HG03558 (cell line): ENCODE data around the gene TRIM58.

Source experiments
- ATAC-seq: cut with Tn5 transposase; IDR thresholded peaks from one replicate; pipeline ENCODE4 v1.9.1; 2021; ENCODE audit warnings: moderate number of reproducible peaks; ENCODE audit not compliant: unreplicated experiment; ENCODE audit errors: extremely low read depth

TRIM58 gene

DNA sequence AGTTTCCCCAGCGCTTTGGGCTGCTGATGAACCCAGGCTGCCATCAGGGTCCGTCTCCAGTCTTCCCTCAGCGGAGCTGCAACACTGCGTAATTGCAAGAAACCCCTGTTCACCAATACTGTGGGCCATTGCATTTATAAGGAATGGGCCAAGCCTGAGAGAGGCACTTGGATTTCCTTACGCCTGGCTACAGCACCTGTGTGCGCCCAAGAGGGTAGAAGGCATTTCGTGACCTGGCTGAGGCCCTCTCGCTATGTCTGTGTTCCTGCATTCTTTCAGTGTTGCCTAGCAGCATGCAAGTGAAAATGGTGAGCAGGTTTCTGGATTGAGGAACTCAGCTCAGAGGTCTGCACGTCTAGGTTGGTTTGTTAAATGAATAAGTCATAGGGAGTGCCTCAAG is 26.4 kb downstream of the TRIM58 start:
- ATAC-seq, result no peak

DNA sequence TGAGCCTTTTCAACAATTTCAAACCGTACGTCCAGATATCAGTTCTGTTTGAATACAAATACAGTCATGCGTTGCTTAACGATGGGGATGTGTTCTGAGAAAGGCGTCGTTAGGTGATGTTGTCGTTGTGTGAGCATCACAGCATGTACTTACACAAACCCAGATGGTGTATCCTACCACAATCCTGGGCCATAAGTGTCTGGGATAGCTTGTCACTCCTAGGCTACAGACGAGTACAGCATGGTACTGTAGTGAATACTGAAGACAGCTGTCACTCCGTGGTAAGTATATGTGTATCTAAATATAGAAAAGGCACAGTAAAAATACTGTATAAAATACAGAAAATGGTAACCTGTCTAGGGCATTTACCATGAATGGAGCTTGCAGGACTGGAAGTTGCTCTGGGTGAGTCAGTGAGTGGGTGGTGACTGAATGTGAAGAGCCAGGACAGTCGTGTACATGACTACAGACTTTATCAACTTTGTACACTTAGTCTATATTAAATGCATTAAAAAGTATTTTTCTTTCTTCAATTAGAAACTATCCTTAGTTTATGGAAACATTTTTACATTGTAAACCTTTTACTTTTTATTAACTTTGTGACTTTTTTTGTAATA is 27.9 kb downstream of the TRIM58 start:
- ATAC-seq, result no peak

GRCh38 chr1:247895163-247895637 is 38.2 kb downstream of the TRIM58 start, which contains the start of gene OR2W3:
Gene OR2W3 (plus strand): TSS chr1:247895587. CDS start chr1:247895587, 0 bp downstream.
- no peak for ATAC-seq

DNA sequence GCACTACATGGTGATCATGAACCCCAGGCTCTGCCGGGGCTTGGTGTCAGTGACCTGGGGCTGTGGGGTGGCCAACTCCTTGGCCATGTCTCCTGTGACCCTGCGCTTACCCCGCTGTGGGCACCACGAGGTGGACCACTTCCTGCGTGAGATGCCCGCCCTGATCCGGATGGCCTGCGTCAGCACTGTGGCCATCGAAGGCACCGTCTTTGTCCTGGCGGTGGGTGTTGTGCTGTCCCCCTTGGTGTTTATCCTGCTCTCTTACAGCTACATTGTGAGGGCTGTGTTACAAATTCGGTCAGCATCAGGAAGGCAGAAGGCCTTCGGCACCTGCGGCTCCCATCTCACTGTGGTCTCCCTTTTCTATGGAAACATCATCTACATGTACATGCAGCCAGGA is 39.0 kb downstream of the TRIM58 start:
- no peak for ATAC-seq

DNA sequence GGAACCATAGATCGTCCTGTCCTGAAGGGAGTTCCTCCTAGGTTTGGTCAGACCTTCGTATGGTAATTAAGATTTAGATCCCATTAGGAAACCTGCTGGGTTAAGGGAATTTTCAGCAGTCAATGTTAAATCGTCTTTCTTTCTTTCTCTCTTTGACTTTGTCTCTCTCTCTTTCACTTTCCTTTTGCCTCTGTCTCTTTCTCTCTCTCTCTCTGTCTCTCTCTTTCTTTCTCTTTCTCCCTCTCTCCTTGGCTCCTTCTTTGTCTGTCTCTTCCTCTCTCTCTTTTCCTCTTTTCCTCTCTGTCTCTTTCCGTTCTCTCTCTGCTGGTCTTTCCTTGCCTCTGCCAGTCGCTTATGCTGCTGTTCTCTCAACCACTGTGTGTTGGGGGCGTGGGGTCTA is 47.1 kb downstream of the TRIM58 start:
- ATAC-seq, result no peak

- no peak for ATAC-seq
Measured at GRCh38 chr1:247905181-247905580, 48.2 kb downstream of the TRIM58 start.

GRCh38 chr1:247905910-247906503 is 49.0 kb downstream of the TRIM58 start:
- no peak for ATAC-seq

GRCh38 chr1:247906504-247907047 is 49.6 kb downstream of the TRIM58 start:
- no peak for ATAC-seq

- ATAC-seq, result no peak
Measured at GRCh38 chr1:247908766-247909165, 51.8 kb downstream of the TRIM58 start.

- no peak for ATAC-seq
Measured at GRCh38 chr1:247913786-247914185, 56.8 kb downstream of the TRIM58 start.

DNA sequence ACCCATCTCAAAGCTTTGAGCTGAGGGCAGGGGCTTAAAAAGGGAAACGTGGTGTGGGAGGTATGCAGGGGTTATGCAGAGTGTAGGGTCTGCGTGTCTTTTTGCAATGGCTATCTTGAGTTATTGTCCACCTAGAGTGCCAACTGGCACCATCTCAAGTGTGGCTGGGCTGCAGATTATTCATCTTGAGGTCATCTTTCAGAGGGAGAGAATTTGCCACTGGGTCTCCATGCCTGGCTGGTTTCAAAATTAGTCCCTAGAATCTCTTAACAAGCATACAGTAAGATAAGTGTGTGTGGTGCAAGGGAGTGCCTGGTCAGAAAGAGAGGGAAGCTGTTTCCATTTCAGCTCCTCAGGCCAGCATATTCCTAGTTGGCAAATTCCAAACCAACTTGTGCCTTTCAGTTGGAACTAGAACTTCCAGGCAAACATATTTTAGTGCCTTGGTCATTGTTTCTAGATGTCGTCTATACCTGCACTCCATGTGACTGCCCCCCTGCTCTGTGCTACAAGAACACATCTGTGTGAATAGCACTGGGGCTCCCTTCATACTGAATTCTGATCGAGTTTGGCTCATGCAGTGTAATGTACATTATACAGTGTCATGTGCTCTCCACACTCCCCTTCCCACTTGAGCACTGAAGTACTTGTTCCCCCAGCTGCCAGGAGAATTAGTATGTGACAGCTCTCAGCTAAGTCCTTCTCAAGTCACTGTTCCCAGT is 58.1 kb downstream of the TRIM58 start:
- no peak for ATAC-seq

- ATAC-seq, result no peak
Measured at GRCh38 chr1:247919952-247920351, 63.0 kb downstream of the TRIM58 start, which contains the start of gene OR2T8. Gene OR2T8 (plus strand): TSS chr1:247920252. CDS start chr1:247921018, 766 bp downstream.

GRCh38 chr1:247923941-247924340 is 67.0 kb downstream of the TRIM58 start:
- no peak for ATAC-seq

GRCh38 chr1:247924868-247925267 is 67.9 kb downstream of the TRIM58 start, which contains the start of gene OR2AJ1:
Gene OR2AJ1 (plus strand): TSS chr1:247924889. CDS start chr1:247933769, 8,880 bp downstream.
- no peak for ATAC-seq
